HG02981 (cell line): Measurements from ENCODE around the gene PTPRO.
A peak's percentile ranks its signal among the peaks of the same experiment; 100 is the strongest.

ENCODE experiments used
- ATAC-seq: cut with Tn5 transposase; IDR thresholded peaks from one replicate; pipeline ENCODE4 v1.9.1; 2021; ENCODE audit warnings: mild to moderate bottlenecking, moderate library complexity; ENCODE audit not compliant: unreplicated experiment

The PTPRO gene

DNA sequence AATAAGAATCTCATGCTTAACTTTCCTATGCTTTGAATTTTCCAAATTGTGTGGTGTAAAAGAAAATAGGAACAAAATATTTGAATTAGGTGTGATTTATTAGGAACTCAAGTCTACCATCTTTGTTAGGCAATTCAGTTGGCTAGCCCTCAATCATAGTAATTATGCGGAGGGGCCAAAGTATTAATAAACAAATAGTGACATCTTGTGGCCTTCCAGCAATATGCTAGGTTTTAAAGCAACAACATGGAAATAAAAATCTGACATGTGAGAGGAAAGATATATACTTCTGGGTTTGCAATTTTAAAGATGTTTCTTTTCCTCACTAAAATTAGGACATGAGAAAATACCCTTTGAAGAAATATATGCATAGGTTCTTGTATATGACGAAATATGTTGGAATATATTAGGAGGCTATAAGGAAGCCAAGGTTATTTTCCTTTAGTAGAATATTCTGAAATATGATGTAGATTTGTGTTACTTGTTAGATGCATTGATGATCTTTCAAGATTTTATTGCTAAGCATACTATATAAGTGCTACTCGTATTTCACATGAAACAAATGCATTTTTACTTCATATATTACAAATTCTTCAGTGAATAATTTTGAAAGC, 200.4 kb downstream of the PTPRO start:
- ATAC-seq: no peak

DNA sequence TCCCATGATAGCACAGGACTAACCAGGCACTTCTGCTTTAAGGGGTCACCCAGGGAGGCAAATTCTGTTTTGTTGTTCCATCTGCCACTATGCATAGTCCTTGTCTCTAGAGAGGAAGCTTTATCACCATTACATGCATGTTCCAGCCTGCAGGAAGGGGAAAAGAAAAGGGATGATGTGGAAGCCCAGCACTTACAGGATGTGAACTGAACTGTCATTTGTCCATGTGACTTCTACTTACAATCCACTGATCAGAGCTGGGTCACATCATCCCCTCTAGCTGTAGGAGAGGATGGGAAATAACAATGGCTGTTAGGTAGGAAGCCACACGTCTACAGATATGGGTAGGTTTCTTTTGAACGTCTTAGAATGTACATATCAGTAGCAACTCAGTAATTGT, 203.1 kb downstream of the PTPRO start:
- ATAC-seq: no peak

DNA sequence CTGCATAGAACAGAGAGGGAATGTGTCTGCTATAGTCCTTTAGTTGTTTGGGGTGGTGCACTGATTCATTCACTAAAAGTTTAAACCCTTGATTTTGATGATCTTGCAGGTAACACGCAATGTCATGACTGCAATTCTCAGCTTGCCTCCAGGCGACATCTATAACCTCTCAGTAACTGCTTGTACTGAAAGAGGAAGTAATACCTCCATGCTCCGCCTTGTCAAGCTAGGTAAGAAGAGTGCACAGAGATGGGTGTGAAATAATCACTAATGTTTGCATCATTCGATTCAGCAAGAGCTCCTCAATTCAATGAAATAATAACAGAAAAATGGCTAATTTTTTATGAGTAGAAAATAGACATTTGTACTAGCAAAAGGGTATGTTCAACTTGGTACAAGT, 203.7 kb downstream of the PTPRO start:
- ATAC-seq: peak; percentile 100

DNA sequence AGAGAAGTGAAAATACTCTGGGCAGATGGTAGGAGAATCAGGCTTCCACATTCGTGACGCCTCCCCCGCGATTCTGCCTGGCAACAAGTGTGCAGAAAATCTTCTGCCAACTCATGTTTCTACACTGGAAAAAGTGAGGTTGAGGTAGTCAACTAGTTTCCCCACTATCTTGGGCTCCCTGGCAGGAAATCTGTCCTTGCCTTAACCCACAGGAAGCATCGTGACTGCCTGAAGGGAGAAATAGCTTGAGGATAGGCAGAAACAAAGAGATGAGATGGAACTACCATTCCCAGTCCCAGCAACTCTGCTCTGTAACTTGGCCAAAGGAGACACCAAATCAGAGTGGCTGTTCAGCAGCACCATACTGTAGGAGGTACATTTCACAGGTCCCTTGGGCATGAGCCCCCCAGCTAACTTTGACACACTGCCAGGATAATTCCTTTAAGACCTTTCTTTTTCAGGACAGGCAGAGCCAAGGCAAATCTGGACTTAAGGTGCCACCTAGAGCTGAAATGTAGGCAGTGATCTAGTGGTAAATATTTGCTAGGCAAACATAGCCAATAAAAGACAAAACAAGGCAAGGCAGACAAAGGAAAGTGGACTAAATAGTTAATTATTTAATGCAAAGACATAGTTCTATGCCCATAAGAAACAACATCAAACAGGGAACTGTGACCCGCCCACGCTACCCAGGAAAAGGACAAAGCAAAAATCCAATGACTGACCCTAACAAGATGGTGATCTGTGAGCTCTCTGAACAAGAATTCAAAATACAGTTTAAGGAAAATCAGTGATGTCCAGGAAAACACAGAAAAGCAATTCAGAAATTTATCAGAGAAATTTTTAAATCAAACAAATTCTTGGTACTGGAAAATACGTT, 205.1 kb downstream of the PTPRO start:
- ATAC-seq: no peak

DNA sequence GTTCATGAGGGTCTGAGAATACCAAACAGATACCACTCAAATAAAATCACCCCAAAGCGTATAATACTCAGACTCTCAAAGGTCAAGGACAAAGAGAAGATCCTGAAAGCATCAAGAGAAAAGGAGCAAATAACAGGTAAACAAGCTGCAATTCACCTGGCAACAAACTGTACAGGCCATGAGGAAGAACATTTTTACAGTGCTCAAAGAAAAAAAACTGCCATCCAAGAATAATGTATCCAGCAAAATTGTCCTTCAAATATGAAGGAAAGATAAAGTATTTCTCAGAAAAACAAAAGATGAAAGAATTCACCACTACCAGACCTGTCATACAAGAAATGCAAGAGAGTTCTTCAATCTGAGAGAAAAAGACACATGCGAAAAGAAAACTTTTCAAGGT, 206.4 kb downstream of the PTPRO start:
- ATAC-seq: no peak

DNA sequence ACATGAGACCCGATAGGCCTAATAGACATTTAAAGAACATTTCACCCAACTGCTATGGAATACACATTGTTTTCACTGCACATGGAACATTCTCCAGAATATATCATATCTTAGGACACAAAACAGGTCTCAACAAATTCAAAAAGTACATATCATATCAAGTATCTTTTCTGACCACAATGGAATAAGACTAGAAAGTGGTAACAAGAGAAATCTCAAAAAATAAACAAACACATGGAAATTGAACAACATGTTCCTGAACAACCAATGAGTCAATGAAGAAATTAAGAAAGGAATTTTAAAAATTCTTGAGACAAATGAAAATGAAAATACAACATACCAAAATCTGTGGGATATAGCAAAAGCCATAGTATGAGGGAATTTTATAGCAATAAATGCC, 208.1 kb downstream of the PTPRO start:
- no peak for ATAC-seq

DNA sequence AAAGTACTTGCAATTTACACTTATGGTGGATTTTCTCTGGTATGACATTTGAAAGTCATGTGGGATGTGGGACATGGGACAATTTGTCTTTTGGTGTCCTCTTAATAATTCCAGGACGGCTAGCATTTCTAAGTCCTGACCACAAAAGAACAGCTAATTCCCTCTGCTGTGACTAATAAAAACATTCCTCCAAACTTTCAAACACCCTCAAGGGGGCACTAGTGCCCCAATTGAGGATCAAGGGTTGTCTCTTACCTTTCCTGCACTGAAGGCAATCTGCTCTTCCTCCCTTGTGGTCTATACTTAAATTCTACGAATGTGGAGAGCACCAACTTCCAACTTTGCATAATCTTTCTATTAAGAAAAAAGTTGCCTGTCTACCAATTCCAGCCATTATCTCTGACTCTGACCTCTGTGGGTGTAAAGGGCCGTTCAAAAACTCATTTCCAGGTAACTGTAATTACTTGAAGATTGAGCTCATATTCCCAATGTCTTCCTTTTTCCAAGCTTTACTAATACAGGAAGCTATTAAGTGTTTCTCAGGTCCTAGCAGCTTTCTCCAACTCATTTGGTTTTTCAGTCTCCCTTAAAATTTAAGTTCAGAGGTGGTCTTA, 210.2 kb downstream of the PTPRO start:
- peak; percentile 48 for ATAC-seq

DNA sequence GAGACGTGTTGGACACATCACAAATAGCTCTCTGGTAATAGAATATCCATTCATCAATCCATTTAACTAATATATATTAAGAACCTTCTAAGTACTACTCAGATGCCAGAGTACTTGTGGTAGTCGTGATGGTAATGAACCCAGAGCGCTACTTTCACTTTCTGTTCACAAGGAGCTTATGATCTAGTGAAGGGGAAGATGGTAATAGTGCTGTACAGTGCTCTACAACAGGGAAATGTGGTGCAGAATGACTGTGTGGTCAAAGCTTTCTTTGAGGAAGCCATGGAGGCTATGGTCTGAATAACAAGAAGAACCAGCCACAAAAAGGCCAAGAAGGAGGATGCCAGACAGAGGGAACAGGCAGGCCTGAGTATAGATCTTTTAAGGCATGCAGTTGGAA, 212.0 kb downstream of the PTPRO start:
- ATAC-seq: peak; percentile 72

DNA sequence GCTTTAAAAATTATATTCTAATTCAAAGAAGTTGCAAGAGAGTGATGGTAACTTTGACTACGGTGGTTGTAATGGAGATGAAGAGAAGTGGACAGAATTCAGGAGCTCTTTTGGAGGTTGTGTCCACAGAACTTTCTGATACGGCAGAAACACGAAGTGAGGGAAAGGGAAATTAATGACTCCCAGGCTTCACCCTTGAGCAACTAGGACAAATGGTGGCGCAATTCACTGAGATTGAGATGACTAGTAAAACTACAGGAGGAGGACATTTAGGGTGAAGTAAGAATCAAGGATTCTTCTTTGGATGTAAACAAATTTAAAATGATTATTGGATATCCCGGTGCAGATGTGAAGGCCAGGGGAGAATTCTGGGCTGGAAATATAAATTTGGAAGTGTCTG, 212.6 kb downstream of the PTPRO start:
- no peak for ATAC-seq

DNA sequence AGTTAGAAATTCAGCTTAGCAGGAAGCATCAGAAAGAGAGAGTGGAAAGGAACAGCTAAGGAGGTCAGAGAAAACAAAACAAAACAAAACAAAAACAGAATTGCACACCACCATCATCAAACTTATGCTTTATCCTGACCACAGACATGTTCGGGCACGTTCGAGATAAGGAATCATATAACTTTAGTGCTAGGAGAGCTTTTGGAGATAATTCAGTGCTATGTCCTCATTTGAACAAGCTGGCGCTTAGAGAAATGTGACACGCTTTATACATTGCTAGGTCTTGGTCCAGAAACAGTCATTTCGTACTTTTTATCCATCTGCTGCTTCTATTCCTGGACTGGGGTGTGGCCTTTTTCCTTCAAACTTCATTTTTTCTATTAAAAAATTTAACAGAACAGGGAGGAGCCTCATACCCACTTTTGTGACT, 213.1 kb downstream of the PTPRO start:
- ATAC-seq: no peak

DNA sequence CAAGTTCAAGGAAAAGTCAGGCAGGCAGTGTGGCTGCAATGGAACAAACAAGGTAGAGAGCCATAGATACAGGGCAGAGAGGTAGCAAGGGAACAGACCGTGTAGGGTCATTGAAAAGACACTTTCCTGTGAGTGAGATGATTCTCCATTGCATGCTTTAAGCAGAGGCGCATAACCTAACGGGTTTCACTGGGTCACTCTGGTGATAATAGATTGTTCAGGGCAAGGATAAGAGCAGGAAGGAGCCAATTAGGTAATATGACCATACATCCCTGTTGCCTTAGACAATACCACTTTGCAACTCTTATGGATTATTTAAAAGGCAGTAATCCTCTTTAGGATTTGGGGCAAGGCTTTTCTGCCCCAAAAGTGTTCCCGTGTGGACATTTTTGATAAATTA, 214.1 kb downstream of the PTPRO start:
- no peak for ATAC-seq

DNA sequence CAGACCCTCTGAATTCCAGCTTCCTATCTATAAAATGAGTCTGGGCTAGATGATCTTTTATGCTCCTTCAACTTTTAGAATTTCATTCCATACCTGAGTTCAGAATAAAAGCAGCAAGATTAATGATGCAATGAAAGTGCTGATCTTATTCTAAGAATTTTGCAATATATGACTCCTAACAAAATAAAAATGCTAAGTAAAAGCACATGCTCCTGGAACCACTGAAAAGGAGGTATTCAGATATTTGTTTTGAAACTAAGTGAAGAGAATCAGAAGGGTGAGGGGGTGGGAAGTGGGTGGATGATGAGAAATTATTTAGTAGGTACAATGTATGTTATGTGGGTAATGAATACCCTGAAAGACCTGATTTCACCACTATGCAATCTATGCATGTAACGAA, 216.6 kb downstream of the PTPRO start:
- ATAC-seq: no peak

DNA sequence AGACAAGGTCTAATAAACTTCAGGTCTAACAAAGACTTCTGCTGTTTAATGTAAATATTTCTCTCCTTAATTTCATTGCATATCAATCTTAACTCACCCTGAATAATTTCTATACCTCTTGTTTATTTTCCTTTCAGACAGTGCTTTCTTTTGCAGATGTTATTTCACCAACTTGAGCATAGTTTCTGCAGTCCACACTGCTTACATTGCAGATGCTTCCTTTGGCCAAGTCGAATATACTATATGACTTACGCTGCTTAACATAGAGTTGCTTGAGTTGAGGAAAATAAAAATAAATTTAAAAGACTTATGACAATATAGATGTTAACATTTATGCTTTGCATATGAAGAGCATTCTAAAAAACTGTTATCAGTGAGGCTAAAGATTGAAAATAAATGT, 217.7 kb downstream of the PTPRO start:
- ATAC-seq: no peak

DNA sequence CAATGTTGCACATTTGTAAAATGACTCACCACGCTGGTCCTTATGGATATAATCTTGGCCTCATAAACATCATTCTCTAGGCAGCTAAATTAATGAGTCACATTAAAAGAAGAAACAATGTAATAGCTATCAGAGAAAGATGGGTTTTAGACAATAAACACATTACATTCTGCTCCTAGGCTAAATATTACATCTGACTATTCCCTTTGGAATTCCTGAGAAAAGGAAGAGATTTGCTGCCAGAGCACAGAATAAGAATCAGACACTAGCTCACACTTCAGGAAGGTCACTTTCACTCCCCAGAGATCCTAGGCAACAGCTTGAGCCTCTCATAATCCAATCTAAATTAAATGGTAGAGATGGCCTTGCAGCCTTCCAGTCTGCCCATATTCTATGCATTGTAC, 218.2 kb downstream of the PTPRO start:
- no peak for ATAC-seq

DNA sequence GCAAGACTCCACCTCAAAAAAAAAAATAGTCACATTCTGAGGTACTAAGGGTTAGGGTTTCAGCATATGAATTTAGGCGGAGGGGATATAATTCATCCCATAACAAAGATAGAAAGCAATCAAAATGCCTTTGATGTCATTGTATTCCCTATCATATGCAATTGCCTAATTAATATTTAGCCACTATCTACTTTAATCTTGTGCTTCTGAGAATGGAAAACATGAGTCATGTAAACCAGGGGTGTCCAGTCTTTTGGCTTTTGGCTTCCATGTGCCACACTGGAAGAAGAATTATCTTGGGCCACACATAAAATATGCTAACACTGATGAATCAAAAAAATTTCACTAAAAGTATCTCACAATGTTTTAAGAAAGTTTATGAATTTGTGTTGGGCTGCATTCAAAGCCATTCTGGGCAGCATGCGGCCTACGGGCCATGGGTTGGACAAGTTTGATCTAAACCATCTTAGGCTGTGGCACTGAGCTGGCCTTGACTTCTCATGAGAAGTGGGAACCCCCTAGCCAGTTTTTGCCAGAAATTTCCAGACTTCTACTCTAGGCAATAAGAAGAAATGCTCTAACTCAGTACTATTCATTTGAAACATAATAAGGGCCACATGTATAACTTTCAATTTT, 219.8 kb downstream of the PTPRO start:
- no peak for ATAC-seq

DNA sequence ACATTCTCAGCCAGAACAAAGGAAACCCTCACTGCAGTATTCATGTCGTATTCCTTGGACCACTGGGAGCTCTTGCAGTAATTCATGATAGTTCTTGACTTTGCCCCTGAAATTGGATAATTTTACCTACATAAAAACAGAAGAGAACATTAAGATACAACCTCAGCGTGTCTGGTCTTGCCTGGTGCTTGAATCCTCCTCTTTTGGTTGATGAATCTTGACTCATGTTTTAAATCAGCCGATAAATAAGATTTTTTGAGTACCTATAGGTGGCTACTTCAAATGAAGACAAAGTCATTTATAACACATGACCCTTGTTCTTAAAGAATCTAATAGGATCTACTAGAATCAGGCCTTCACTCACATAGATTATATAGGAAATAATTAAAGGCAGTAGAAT, 221.0 kb downstream of the PTPRO start:
- ATAC-seq: no peak

DNA sequence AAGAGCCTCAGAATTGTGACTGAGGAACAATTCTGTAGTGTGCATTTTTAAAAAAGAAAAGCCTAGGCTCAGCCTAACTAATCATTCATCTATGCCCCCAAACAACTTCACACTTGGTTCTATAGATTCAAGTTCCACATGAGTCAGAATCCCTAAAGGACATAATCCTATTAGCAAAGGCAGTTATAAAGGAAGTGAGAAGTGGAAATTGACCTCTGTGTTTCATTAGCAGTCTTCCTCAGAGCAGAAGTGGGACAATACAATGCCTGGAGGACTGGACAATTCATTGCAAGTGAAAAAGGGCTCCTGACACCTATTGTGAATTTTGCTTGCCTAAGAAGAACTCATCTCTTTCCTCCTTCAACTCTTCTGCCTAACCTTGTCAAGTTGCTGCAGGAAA, 222.3 kb downstream of the PTPRO start:
- no peak for ATAC-seq

DNA sequence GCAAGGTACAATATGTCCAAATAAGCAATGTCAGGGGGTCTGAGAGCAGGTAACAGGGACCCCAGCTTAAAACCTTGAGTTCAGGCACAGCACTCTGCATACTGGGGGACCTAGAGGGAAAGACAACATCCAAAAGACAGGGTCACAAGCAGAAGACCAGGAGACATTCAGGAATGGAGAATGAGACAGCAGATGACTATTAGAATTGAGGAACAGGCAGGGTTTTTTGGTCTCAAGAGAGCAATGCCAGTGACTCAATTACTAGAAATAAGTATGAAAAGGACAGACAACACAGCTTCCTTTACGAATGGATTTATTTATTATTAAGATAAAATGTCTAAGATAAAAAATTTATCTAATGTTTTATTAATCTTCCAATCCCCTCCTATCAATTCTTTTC, 223.0 kb downstream of the PTPRO start:
- ATAC-seq: no peak

DNA sequence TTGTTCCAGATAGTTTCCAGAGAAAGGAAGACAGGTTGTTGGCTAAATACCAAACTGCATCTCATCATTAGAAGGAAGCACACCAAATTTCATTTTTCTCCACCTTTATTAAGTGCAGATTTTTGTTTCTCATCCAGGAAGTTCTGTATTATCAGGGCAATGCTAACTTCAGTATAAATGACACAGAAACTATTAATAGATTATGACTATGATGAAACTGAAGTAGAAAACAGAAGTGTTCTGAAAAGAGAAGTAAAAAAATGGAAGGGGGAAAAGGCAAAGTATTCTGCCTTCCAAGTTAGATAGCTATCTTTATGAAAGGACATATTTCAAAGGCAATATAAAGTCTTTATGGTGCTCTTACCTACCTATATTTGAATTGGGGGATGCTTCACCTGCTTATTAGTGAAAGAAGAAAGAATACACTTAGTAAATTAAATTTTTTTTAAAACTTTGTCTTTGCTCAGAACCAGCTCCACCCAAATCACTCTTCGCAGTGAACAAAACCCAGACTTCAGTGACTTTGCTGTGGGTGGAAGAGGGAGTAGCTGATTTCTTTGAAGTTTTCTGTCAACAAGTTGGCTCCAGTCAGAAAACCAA, 223.9 kb downstream of the PTPRO start:
- peak; percentile 90 for ATAC-seq

DNA sequence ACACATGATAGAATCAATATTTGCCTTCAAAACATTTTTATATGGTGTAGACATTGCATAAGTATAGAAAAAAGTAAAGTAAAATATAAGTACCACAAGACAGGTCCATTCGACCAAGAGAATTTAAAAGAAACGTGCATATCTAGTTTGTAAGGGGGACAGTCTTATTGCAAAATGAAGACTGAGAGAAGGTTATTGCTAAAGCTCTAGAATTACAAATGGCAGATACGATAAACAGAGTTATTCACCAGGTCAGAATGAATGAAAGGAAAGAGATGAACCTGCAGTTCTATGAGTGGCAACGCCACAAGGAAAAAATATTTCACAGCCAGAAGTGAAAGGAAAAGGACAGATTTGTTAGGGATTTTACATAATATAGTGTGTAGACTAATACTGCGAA, 224.8 kb downstream of the PTPRO start:
- ATAC-seq: no peak

DNA sequence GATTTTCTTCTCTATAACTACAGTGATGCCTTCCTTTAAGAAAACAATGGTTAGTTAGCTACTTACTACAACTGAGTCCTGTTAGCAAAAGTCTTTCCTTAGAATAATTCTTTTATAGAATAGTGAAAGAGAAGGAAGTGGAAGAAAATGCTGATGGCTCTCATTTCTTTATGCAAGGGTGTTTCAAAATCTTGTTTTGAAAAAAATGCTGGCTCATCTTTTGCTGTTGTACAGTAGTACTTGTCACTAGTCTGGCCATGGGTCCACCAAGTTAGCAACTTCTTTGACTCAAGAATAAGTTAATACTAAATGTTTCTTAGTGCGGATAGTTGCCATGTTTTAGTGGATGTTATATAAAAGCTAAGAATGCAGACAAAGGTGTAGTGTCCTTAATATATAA, 225.4 kb downstream of the PTPRO start:
- ATAC-seq: no peak
